Chondrocyte (in vitro differentiated cells): ENCODE measurements around the gene DERA. TPM values are rescaled to one million over a fixed set of nuclear protein-coding genes. Genes with fewer than 3 reads are reported as not detected.

Source experiments
- DNase-seq: peaks from one replicate; pipeline ENCODE4 v3.0.0; 2021; ENCODE audit warnings: mixed read lengths, low spot score
- H3K27ac Mint-ChIP-seq: one replicate; pipeline ENCODE4 v1.8.0; 2021; ENCODE audit warnings: mild to moderate bottlenecking, moderate library complexity, mixed read lengths; ENCODE audit not compliant: unreplicated experiment
- H3K27me3 Mint-ChIP-seq: 2 replicates; pipeline ENCODE4 v1.8.0; 2021; ENCODE audit warnings: low read depth, mixed read lengths
- H3K36me3 Mint-ChIP-seq: 2 replicates; pipeline ENCODE4 v1.8.0; 2021; ENCODE audit warnings: low read depth, mixed read lengths
- H3K4me1 Mint-ChIP-seq: 2 replicates; pipeline ENCODE4 v1.8.0; 2021; ENCODE audit warnings: low read depth, mild to moderate bottlenecking, mixed read lengths
- H3K4me3 Mint-ChIP-seq: one replicate; pipeline ENCODE4 v1.8.0; 2021; ENCODE audit warnings: mild to moderate bottlenecking, moderate library complexity, mixed read lengths; ENCODE audit not compliant: unreplicated experiment
- H3K9me3 Mint-ChIP-seq: 2 replicates; pipeline ENCODE4 v1.8.0; 2021; ENCODE audit warnings: low read depth, mixed read lengths
- total RNA-seq: library from RNA; stranded (reverse); gene quantifications from 3 replicates; pipeline ENCODE4 v1.2.1, GENCODE V29; 2021
- TF ChIP-seq, protein P1 (sequence below): fragments of 200-600 bp; sonication (generic); IDR thresholded peaks from 2 replicates; pipeline ENCODE4 v1.5.0; 2021; ENCODE audit warnings: antibody characterized with exemption, mild to moderate bottlenecking, moderate library complexity

DERA gene
- total RNA-seq, 1 donor from 2014 or later, result 15.5 TPM

GRCh38 chr12:15977999-15978951 is 67.1 kb downstream of the DERA start:
- H3K27ac Mint-ChIP-seq, result peak overlapping the region; percentile 55
- H3K4me1 Mint-ChIP-seq, result peaks cover 49% of the 10 kb centered on the region
- H3K27me3 Mint-ChIP-seq, result no peaks in the 10 kb centered on the region
- no peak overlapping the region for H3K4me3 Mint-ChIP-seq
- H3K9me3 Mint-ChIP-seq, result no peaks in the 10 kb centered on the region
- H3K36me3 Mint-ChIP-seq, result peaks cover 7% of the 10 kb centered on the region
- no peak for DNase-seq
- TF ChIP-seq, protein P1, sequence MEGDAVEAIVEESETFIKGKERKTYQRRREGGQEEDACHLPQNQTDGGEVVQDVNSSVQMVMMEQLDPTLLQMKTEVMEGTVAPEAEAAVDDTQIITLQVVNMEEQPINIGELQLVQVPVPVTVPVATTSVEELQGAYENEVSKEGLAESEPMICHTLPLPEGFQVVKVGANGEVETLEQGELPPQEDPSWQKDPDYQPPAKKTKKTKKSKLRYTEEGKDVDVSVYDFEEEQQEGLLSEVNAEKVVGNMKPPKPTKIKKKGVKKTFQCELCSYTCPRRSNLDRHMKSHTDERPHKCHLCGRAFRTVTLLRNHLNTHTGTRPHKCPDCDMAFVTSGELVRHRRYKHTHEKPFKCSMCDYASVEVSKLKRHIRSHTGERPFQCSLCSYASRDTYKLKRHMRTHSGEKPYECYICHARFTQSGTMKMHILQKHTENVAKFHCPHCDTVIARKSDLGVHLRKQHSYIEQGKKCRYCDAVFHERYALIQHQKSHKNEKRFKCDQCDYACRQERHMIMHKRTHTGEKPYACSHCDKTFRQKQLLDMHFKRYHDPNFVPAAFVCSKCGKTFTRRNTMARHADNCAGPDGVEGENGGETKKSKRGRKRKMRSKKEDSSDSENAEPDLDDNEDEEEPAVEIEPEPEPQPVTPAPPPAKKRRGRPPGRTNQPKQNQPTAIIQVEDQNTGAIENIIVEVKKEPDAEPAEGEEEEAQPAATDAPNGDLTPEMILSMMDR, result no peak

DNA sequence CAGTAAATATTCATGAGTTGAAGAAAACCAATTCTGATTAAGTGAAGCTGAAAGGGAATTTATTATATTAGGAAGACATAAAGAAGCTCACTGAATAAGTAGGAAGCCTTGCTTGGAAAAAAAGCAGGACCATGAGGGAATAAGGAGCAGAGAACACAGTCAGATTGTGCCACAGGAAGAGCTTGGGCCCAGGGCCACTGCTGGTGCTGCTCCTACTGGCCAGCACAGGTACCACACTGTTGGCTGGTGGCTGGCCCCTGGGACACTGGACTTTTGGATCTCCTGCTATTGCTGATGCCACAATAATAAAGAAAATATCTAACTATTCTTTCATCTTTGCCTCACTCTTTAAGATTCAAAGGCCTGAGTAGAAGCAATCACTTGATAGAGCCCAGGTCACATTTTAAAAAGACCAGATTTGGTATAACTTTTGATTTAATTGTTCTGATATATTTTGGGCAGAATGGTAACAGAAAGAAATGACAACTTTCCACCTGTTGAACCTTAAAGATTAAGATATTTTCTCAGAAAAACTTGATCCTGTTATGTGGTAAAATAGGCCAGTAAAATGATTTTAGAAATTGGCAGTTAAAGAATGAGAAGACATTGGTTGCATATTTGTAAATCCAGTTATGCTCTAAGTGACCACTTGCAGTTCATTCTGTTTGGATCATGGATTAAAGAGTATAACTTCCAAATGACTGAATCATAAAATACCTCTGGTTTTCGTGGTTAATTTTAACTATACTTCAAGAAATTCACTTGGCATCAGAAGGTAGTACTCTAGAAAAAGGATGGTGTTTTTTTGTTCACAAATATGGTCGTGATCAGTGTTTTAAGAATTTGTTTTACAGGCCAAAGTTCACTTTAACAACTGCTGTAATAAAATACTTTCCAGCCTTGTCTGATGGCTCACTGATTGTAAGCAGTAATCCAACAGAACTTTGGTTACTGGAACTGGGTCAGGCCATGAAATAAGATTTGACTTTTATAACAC is 68.3 kb downstream of the DERA start:
- Mint-ChIP-seq H3K36me3 (peaks cover 8% of the 10 kb centered on the region), H3K9me3 (no peaks in the 10 kb centered on the region), H3K27ac (peak overlapping the region; percentile 55), H3K27me3 (no peaks in the 10 kb centered on the region), H3K4me3 (no peak overlapping the region), H3K4me1 (peaks cover 52% of the 10 kb centered on the region)
- TF ChIP-seq, protein P1, result peak; percentile 73
- no peak for DNase-seq

GRCh38 chr12:15982071-15982470 is 70.9 kb downstream of the DERA start:
- no peak overlapping the region for H3K27ac Mint-ChIP-seq
- peaks cover 10% of the 10 kb centered on the region for H3K9me3 Mint-ChIP-seq
- no peak for DNase-seq
- TF ChIP-seq, protein P1, result no peak
- no peak overlapping the region for H3K4me3 Mint-ChIP-seq
- no peaks in the 10 kb centered on the region for H3K27me3 Mint-ChIP-seq
- H3K4me1 Mint-ChIP-seq, result peaks cover 52% of the 10 kb centered on the region
- H3K36me3 Mint-ChIP-seq, result peaks cover 15% of the 10 kb centered on the region

DNA sequence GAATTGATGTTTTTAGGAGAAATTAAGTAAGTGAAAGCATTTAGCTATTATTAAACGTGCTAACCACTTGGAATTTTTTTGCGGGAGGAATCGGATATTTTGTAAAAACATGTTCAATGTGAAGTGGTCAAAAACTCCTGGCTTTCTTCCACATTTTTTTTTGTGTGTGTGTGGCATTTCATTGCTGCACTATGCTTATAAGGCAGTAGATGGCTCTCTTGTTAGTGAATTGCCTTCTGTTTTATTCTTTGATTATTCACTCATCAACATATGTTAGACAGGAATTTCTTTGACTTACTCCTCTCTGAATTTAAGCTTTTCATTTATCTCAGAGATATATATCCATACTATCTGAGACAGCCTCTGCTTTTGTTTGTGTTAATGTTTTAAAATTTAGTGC is 71.3 kb downstream of the DERA start:
- no peak overlapping the region for H3K27ac Mint-ChIP-seq
- peaks cover 52% of the 10 kb centered on the region for H3K4me1 Mint-ChIP-seq
- H3K36me3 Mint-ChIP-seq, result peaks cover 14% of the 10 kb centered on the region
- H3K9me3 Mint-ChIP-seq, result peaks cover 10% of the 10 kb centered on the region
- DNase-seq, result no peak
- TF ChIP-seq, protein P1, result peak; percentile 83
- H3K4me3 Mint-ChIP-seq, result no peak overlapping the region
- no peaks in the 10 kb centered on the region for H3K27me3 Mint-ChIP-seq

GRCh38 chr12:15982921-15983320 is 71.8 kb downstream of the DERA start:
- Mint-ChIP-seq H3K4me1 (peaks cover 48% of the 10 kb centered on the region), H3K36me3 (peaks cover 18% of the 10 kb centered on the region), H3K4me3 (no peak overlapping the region), H3K9me3 (peaks cover 10% of the 10 kb centered on the region), H3K27ac (no peak overlapping the region), H3K27me3 (no peaks in the 10 kb centered on the region)
- no peak for DNase-seq
- TF ChIP-seq, protein P1, result no peak
